Measurements from ENCODE around the gene UBB.

Gene UBB

DNA sequence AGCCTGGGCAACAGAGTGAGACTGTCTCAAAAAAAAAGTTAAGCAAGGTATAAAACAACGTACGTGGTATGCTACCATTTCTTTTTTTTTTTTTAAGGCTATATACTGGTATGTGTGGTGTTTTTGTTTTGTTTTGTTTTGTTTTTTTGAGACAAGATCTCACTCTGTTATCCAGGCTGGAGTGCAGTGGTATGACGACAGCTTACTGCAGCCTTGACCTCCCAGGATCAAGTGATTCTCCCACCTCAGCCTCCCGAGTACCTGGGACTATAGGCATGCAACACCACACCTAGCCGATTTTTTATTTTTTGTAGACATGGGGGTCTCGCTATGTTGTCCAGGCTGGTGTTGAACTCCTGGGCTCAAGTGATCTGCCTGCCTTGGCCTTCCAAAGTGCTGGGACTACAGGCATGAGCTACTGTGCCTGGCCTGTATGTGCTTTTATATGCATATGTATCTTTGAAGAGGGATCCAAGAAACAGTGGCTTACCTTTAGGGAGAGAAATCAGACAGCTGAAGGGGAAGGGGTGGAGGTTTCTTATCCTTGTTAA lies 34.1 kb upstream of the UBB start:
- no peak for TF ChIP-seq CTCF (conservative IDR thresholded peaks at IDR 0.05)

GRCh38 chr17:16348586-16348985 lies 32.3 kb upstream of the UBB start:
- TF ChIP-seq CTCF (conservative IDR thresholded peaks at IDR 0.05): no peak
- no peak overlapping the region for H3K27ac ChIP-seq

More for the DNA sequence above, 34.1 kb upstream of the UBB start:
- no peak overlapping the region for H3K27ac ChIP-seq

DNA sequence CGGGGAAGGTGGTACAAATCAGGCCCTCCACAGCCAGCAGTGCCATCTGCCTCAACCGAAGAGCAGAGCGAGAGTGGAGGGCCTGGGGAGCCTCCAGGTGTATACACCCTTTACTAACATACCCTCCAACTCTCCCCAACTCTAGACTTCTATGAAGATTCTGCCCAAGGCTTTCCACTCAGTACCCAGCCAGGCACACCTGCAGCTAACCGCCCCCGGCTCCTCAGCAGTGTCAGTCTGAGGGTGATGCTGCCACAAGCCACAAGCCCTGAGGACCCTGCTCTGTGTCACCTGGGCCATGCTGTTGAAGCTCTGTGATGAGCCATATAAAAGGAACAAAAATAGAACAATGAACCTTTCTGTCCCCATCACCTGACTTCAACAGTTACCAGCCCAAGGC lies 31.5 kb upstream of the UBB start:
- TF ChIP-seq CTCF (conservative IDR thresholded peaks at IDR 0.05): no peak
- no peak overlapping the region; the same call in 1 of the 2 replicates for H3K27ac ChIP-seq

GRCh38 chr17:16351831-16352230 lies 29.1 kb upstream of the UBB start:
- peak overlapping the region; percentile 95 for H3K27ac ChIP-seq
- no peak for TF ChIP-seq CTCF (conservative IDR thresholded peaks at IDR 0.05)

- no peak for TF ChIP-seq CTCF (conservative IDR thresholded peaks at IDR 0.05)
- peak overlapping the region; percentile 95 for H3K27ac ChIP-seq
Observed at GRCh38 chr17:16352303-16352666, 28.6 kb upstream of the UBB start.

DNA sequence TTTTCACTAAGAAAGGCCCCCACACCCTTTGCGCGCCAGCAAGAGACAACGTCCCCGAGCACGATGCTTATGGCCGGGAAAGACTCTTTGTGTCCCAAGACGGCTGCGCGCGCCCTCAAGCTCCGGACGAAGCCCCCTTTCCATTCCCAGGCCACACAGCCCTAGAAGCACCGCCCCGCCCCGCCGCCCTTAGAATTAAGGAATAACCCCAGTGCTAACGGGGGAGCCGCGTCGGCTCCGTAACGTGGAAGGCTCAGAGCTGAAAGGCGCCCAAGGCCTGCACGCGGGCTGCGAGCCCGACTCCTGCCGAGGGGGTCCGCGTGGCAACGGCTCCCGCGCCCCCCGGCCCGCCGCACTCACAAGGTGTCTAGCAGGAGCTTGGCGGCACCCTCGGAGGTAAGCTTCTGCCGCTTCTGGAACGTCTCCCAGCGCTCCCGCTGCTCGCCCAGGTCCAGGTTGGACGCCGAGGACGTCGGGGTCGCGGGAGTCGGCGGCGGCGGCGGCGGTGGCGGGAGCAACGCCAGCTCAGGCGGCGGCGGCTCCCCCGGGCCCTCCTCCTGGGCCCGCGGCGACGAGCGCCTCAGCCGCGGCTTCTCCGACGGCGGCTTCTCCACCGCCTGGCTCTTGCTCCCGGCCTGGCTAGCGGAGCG lies 28.1 kb upstream of the UBB start:
- H3K27ac ChIP-seq: peak overlapping the region; percentile 95
- no peak for TF ChIP-seq CTCF (conservative IDR thresholded peaks at IDR 0.05)

GRCh38 chr17:16353317-16354174 lies 27.3 kb upstream of the UBB start, which contains the start of gene CENPV:
TSS of gene CENPV (minus strand) at chr17:16353469. CDS start at chr17:16353436, 33 bp downstream.
- H3K27ac ChIP-seq: peak within 1 kb of the TSS; percentile 95

More at GRCh38 chr17:16353317-16354174, 27.3 kb upstream of the UBB start, which contains the start of gene CENPV:
- TF ChIP-seq CTCF (conservative IDR thresholded peaks at IDR 0.05): peak; percentile 68
